ENCODE measurements around the gene DVL1. TPM values are rescaled to one million over a fixed set of nuclear protein-coding genes. Genes with fewer than 3 reads are reported as not detected.

DVL1 gene
- total RNA-seq, 3 donors from 2014 or later (not counting 1 experiment from before 2014, with no cell fraction given) = 33.8 to 41.9 (median 35.6) TPM

- peaks cover 0 to 3% of the 10 kb centered on the region in 2 donors for H3K4me1 Mint-ChIP-seq
- intact Hi-C loops (cut with micrococcal nuclease) = no loop called here
- peak in 1 of 3 donors; percentile 46 for ATAC-seq
- Histone ChIP-seq H3K27me3 (ENCODE audit: control insufficient read depth, insufficient read depth, low read length) (no peaks in the 10 kb centered on the region), H3K9me3 (ENCODE audit: control insufficient read depth, insufficient read depth, low read length) (no peaks in the 10 kb centered on the region), H3K27ac (ENCODE audit: low read length) (no peak overlapping the region), H3K4me1 (ENCODE audit: control insufficient read depth, insufficient read depth, low read length) (peaks cover 4% of the 10 kb centered on the region), H3K4me3 (ENCODE audit: low read length) (no peak overlapping the region), H3K36me3 (ENCODE audit: control insufficient read depth, insufficient read depth, low read length) (no peaks in the 10 kb centered on the region)
- no peaks in the 10 kb centered on the region for H3K9me3 Mint-ChIP-seq
- no peak overlapping the region for H3K27ac Mint-ChIP-seq
- TF ChIP-seq, protein P1, sequence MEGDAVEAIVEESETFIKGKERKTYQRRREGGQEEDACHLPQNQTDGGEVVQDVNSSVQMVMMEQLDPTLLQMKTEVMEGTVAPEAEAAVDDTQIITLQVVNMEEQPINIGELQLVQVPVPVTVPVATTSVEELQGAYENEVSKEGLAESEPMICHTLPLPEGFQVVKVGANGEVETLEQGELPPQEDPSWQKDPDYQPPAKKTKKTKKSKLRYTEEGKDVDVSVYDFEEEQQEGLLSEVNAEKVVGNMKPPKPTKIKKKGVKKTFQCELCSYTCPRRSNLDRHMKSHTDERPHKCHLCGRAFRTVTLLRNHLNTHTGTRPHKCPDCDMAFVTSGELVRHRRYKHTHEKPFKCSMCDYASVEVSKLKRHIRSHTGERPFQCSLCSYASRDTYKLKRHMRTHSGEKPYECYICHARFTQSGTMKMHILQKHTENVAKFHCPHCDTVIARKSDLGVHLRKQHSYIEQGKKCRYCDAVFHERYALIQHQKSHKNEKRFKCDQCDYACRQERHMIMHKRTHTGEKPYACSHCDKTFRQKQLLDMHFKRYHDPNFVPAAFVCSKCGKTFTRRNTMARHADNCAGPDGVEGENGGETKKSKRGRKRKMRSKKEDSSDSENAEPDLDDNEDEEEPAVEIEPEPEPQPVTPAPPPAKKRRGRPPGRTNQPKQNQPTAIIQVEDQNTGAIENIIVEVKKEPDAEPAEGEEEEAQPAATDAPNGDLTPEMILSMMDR (IDR thresholded peaks at IDR 0.05) = no peak
- no peaks in the 10 kb centered on the region for H3K36me3 Mint-ChIP-seq
- DNase-seq = no peak
- 82% methylated on average over 28 of the region's 30 CpGs for WGBS (ENCODE audit: insufficient coverage)
- no peak overlapping the region for H3K4me3 Mint-ChIP-seq
- H3K27me3 Mint-ChIP-seq (ENCODE audit: low read depth in 2 of 2) = no peaks in the 10 kb centered on the region
Measured at GRCh38 chr1:1298861-1299685, 50.1 kb downstream of the DVL1 start.

- Mint-ChIP-seq H3K27me3 (ENCODE audit: low read depth in 2 of 2) (no peaks in the 10 kb centered on the region), H3K36me3 (no peaks in the 10 kb centered on the region), H3K9me3 (no peaks in the 10 kb centered on the region), H3K4me3 (no peak overlapping the region), H3K27ac (no peak overlapping the region), H3K4me1 (peaks cover 0 to 3% of the 10 kb centered on the region in 2 donors)
- H3K36me3 ChIP-seq (ENCODE audit: control insufficient read depth, insufficient read depth, low read length) = no peaks in the 10 kb centered on the region
- intact Hi-C loops (cut with micrococcal nuclease) = no loop called here
- peaks cover 4% of the 10 kb centered on the region for H3K4me1 ChIP-seq (ENCODE audit: control insufficient read depth, insufficient read depth, low read length)
- no peaks in the 10 kb centered on the region for H3K9me3 ChIP-seq (ENCODE audit: control insufficient read depth, insufficient read depth, low read length)
- no peak overlapping the region for H3K4me3 ChIP-seq (ENCODE audit: low read length)
- no peak overlapping the region for H3K27ac ChIP-seq (ENCODE audit: low read length)
- no peak for ATAC-seq
- DNase-seq = no peak
- WGBS (ENCODE audit: insufficient coverage) = 84% methylated on average over 31 of the region's 31 CpGs
- H3K27me3 ChIP-seq (ENCODE audit: control insufficient read depth, insufficient read depth, low read length) = no peaks in the 10 kb centered on the region
- TF ChIP-seq, protein P1 (IDR thresholded peaks at IDR 0.05) = no peak
Measured at GRCh38 chr1:1297802-1298424, 51.3 kb downstream of the DVL1 start.

- no peak for DNase-seq
- Mint-ChIP-seq H3K4me3 (no peak overlapping the region), H3K4me1 (peaks cover 0 to 3% of the 10 kb centered on the region in 2 donors), H3K9me3 (no peaks in the 10 kb centered on the region), H3K36me3 (no peaks in the 10 kb centered on the region), H3K27ac (no peak overlapping the region), H3K27me3 (ENCODE audit: low read depth in 2 of 2) (no peaks in the 10 kb centered on the region)
- peaks cover 4% of the 10 kb centered on the region for H3K4me1 ChIP-seq (ENCODE audit: control insufficient read depth, insufficient read depth, low read length)
- no peaks in the 10 kb centered on the region for H3K27me3 ChIP-seq (ENCODE audit: control insufficient read depth, insufficient read depth, low read length)
- TF ChIP-seq, protein P1 (IDR thresholded peaks at IDR 0.05) = no peak
- 98% methylated on average over 62 of the region's 62 CpGs for WGBS (ENCODE audit: insufficient coverage)
- no peak overlapping the region for H3K27ac ChIP-seq (ENCODE audit: low read length)
- H3K4me3 ChIP-seq (ENCODE audit: low read length) = no peak overlapping the region
- intact Hi-C loops (cut with micrococcal nuclease) = no loop called here
- no peaks in the 10 kb centered on the region for H3K9me3 ChIP-seq (ENCODE audit: control insufficient read depth, insufficient read depth, low read length)
- no peak for ATAC-seq
- no peaks in the 10 kb centered on the region for H3K36me3 ChIP-seq (ENCODE audit: control insufficient read depth, insufficient read depth, low read length)
Measured at GRCh38 chr1:1296070-1297061, 52.9 kb downstream of the DVL1 start.

Measured in natural killer cell (primary cell).